Measurements from ENCODE around the gene TBC1D14.

The TBC1D14 gene

DNA sequence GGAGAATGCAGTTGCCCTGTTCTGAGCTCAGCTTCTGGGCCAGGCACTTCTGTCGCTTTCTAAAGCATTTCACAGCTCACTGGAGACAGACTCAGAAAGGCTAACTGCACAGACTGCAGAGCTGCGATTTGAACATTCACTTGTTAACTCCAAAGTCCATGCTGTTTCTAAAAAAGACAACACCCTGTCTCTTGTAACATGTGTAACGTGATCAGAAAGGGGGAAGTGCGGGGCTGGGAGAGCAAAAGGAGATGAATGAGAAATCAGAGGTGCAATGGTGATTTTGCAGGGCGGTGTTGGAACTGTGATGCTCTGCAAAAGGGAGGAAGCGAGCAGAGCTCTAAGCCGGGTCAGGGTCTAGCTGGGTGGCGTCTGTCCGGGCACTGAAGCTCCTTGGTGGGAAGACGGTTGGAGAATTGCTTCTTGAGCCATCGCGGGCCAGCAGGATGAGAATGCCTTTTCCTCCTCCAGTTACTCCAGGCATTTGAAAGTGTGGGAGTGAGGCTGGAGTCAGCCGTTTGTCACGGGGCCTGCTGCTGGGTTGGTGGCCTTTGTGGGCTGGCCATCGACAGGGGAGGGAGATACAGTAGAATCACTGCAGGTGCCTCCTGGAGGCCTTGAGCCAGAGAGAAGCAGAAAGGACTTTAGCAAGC lies 20.3 kb downstream of the TBC1D14 start:
- H3K9me2 ChIP-seq (replicated peaks; ENCODE audit: insufficient read depth, low read length), result no peaks in the 10 kb centered on the region
- no peaks in the 10 kb centered on the region for H3K79me2 ChIP-seq (ENCODE audit: insufficient read depth, low read length)
- no peak overlapping the region for H2AFZ ChIP-seq (ENCODE audit: low read depth, low read length, severe bottlenecking)
- no peaks in the 10 kb centered on the region for H3K9me3 ChIP-seq (ENCODE audit: insufficient read depth, low read length)
- no peaks in the 10 kb centered on the region for H3K36me3 ChIP-seq (ENCODE audit: low read length)
- TF ChIP-seq CTCF (IDR thresholded peaks at IDR 0.05; ENCODE audit: insufficient read depth, low read length, poor library complexity, severe bottlenecking) (no peak), EZH2phosphoT487 (conservative IDR thresholded peaks at IDR 0.05; ENCODE audit: low read length) (no peak)
- no peaks in the 10 kb centered on the region for H4K20me1 ChIP-seq (ENCODE audit: low read depth, low read length)
- no peak overlapping the region for H3K4me3 ChIP-seq (ENCODE audit: insufficient read depth, low read length, poor library complexity, severe bottlenecking)
- H3K4me2 ChIP-seq (ENCODE audit: low read depth, low read length, poor library complexity, severe bottlenecking), result no peak overlapping the region
- no peak overlapping the region for H3K27ac ChIP-seq (ENCODE audit: low read depth, low read length)
- no peaks in the 10 kb centered on the region for H3F3A ChIP-seq (ENCODE audit: insufficient read depth)
- no peak overlapping the region for H3K9ac ChIP-seq (ENCODE audit: low read length)
- H3K27me3 ChIP-seq (ENCODE audit: low read length), result no peaks in the 10 kb centered on the region

DNA sequence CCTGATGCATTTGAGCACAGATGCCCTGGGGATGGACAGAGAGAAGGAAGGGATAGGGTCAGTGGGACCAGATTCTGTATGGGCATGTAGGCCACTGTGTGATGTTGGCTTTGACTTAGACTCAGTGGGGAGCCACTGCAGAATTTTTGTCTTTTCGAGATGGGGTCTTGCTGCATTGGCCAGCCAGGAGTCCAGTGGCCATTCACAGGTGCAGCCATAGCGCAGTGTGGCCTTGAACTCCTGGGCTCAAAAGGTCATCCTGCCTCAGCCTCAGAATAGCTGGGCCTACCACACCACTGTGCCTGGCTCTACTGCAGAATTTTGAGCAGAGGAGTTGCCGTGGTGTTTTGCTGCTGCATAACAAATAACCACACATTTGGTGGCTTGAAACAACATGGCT lies 22.8 kb downstream of the TBC1D14 start:
- Histone ChIP-seq H3K79me2 (ENCODE audit: insufficient read depth, low read length) (no peaks in the 10 kb centered on the region), H3K27me3 (ENCODE audit: low read length) (no peaks in the 10 kb centered on the region), H3F3A (ENCODE audit: insufficient read depth) (no peaks in the 10 kb centered on the region), H3K4me3 (ENCODE audit: insufficient read depth, low read length, poor library complexity, severe bottlenecking) (no peak overlapping the region), H4K20me1 (ENCODE audit: low read depth, low read length) (no peaks in the 10 kb centered on the region), H2AFZ (ENCODE audit: low read depth, low read length, severe bottlenecking) (no peak overlapping the region), H3K9me3 (ENCODE audit: insufficient read depth, low read length) (no peaks in the 10 kb centered on the region), H3K9me2 (replicated peaks; ENCODE audit: insufficient read depth, low read length) (no peaks in the 10 kb centered on the region), H3K9ac (ENCODE audit: low read length) (no peak overlapping the region), H3K27ac (ENCODE audit: low read depth, low read length) (no peak overlapping the region), H3K4me2 (ENCODE audit: low read depth, low read length, poor library complexity, severe bottlenecking) (no peak overlapping the region), H3K36me3 (ENCODE audit: low read length) (no peaks in the 10 kb centered on the region)
- TF ChIP-seq EZH2phosphoT487 (conservative IDR thresholded peaks at IDR 0.05; ENCODE audit: low read length) (no peak), CTCF (IDR thresholded peaks at IDR 0.05; ENCODE audit: insufficient read depth, low read length, poor library complexity, severe bottlenecking) (no peak)

DNA sequence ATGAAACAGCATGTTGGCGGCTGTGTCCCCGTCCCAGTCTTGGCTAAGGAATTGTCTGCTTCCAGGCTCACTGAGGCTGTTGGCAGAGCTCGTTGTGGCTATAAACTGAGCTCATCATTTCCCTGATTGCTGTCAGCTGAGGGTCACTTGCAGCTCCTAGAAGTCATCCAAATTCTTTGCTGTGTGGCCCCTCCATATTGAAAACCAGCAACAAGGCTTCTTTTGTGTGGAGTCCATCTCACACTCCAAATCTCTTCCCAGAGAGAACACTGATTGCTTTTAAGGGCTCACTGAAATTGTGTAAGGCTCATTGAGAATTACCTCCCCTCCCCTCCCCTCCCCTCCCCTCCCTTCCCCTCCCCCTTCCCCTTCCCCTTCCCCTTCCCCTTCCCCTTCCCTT lies 23.3 kb downstream of the TBC1D14 start:
- H3K4me3 ChIP-seq (ENCODE audit: insufficient read depth, low read length, poor library complexity, severe bottlenecking), result no peak overlapping the region
- H3K79me2 ChIP-seq (ENCODE audit: insufficient read depth, low read length), result no peaks in the 10 kb centered on the region
- H4K20me1 ChIP-seq (ENCODE audit: low read depth, low read length), result no peaks in the 10 kb centered on the region
- H3K36me3 ChIP-seq (ENCODE audit: low read length), result no peaks in the 10 kb centered on the region
- H3K27me3 ChIP-seq (ENCODE audit: low read length), result no peaks in the 10 kb centered on the region
- no peak overlapping the region for H3K9ac ChIP-seq (ENCODE audit: low read length)
- H3K27ac ChIP-seq (ENCODE audit: low read depth, low read length), result no peak overlapping the region
- no peaks in the 10 kb centered on the region for H3K9me2 ChIP-seq (replicated peaks; ENCODE audit: insufficient read depth, low read length)
- no peak overlapping the region for H3K4me2 ChIP-seq (ENCODE audit: low read depth, low read length, poor library complexity, severe bottlenecking)
- H3K9me3 ChIP-seq (ENCODE audit: insufficient read depth, low read length), result no peaks in the 10 kb centered on the region
- no peak overlapping the region for H2AFZ ChIP-seq (ENCODE audit: low read depth, low read length, severe bottlenecking)
- no peak for TF ChIP-seq CTCF (IDR thresholded peaks at IDR 0.05; ENCODE audit: insufficient read depth, low read length, poor library complexity, severe bottlenecking)
- TF ChIP-seq EZH2phosphoT487 (conservative IDR thresholded peaks at IDR 0.05; ENCODE audit: low read length), result no peak
- no peaks in the 10 kb centered on the region for H3F3A ChIP-seq (ENCODE audit: insufficient read depth)

Measured in SU-DHL-6 (cell line).